Activated T-cell treated with anti-CD3 and anti-CD28 coated beads, Interleukin-2, amount 50 U/mL, for 24 hours (primary cell): ENCODE results near the gene B4GALT5.
A peak's percentile ranks its signal among the peaks of the same experiment; 100 is the strongest.

Experiments
- DNase-seq: peaks from one replicate; pipeline ENCODE4 v3.0.0-alpha.2; 2020
- H3K27ac Mint-ChIP-seq: 2 replicates; pipeline ENCODE4 v1.8.0; 2020; ENCODE audit warnings: mild to moderate bottlenecking, mixed read lengths
- H3K27me3 Mint-ChIP-seq: 2 replicates; pipeline ENCODE4 v1.8.0; 2020; ENCODE audit warnings: mixed read lengths
- H3K36me3 Mint-ChIP-seq: 2 replicates; pipeline ENCODE4 v1.8.0; 2020; ENCODE audit warnings: low read depth, mixed read lengths
- H3K4me1 Mint-ChIP-seq: 2 replicates; pipeline ENCODE4 v1.8.0; 2020; ENCODE audit warnings: low read depth, mixed read lengths
- H3K4me3 Mint-ChIP-seq: 2 replicates; pipeline ENCODE4 v1.8.0; 2020; ENCODE audit warnings: mild to moderate bottlenecking, moderate library complexity, mixed read lengths
- H3K9me3 Mint-ChIP-seq: 2 replicates; pipeline ENCODE4 v1.8.0; 2020; ENCODE audit warnings: mixed read lengths

B4GALT5 gene

DNA sequence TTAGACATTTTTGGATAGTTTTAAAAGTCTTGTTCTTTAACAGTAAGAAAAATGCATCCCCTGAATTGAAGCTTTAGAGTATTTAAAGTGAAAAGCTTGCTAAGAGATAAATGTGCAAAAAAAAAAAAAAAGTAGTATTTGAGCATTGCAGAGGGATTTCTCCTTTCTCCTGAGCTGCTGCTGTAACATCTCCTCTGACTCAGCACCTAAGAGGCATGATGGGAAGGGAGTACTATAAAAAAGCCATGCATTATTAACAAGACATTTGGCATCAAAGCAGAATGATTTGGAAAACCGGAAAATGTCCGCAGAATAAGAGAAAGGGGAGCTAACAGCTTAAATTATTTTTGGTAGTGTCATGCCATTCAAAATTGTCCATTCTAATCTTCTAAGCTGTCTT is 27.9 kb downstream of the B4GALT5 start:
- peaks cover 37% of the 10 kb centered on the region for H3K36me3 Mint-ChIP-seq
- peaks cover 37% of the 10 kb centered on the region for H3K4me1 Mint-ChIP-seq
- no peak overlapping the region for H3K27ac Mint-ChIP-seq
- DNase-seq: no peak
- H3K9me3 Mint-ChIP-seq: no peaks in the 10 kb centered on the region
- H3K27me3 Mint-ChIP-seq: no peaks in the 10 kb centered on the region
- no peak overlapping the region for H3K4me3 Mint-ChIP-seq

DNA sequence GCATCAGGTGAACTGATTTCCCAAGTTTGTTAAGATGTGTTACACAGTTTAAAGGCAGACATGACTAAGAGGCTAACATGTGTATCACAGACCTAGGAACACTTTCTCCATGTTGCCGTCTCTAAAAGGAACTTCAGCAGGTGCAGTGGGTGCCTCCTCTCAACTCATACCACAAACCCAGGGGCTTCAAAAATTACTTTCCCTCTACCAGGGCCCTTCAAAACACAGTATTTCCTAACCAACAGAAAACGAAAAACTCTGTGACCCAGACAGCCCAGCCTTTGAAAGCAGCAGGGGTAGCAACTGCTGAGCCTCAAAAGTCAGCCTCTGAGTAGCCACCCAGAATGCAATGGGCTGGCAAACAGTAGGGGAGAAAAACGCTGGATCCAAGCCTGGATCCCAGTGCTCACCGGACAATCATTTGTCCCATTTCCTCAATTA is 28.5 kb downstream of the B4GALT5 start:
- H3K4me3 Mint-ChIP-seq: no peak overlapping the region
- DNase-seq: no peak
- H3K36me3 Mint-ChIP-seq: peaks cover 39% of the 10 kb centered on the region
- H3K27ac Mint-ChIP-seq: peak overlapping the region; percentile 35
- H3K27me3 Mint-ChIP-seq: no peaks in the 10 kb centered on the region
- no peaks in the 10 kb centered on the region for H3K9me3 Mint-ChIP-seq
- peaks cover 39% of the 10 kb centered on the region for H3K4me1 Mint-ChIP-seq

DNA sequence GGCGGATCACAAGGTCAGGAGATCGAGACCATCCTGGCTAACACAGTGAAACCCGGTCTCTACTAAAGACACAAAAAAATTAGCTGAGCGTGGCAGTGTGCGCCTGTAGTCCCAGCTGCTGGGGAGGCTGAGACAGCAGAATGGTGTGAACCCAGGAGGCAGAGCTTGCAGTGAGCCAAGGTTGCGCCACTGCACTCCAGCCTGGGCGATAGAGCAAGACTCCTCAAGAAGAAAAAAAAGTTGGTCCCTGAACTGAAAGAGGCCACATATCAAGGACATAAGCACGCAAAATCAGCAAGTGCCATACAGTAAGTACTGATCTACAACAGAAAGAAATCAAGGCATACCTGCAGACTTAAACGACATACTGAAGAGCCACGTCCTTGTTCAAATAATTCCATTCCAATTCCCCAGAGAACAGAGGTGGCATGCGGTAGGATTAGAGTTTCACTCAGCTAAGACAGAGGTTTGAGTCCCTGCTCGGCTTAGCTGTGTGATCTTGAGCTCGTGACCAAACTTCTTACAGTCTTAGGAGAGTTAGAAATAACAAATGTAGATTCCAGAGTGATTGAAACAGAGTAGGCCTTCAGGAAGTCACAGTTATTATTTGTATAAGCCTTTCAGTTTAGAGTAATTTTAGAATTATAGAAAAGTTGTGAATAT is 29.2 kb downstream of the B4GALT5 start:
- peak overlapping the region; percentile 26 for H3K27ac Mint-ChIP-seq
- peaks cover 45% of the 10 kb centered on the region for H3K4me1 Mint-ChIP-seq
- DNase-seq: no peak
- no peaks in the 10 kb centered on the region for H3K27me3 Mint-ChIP-seq
- H3K4me3 Mint-ChIP-seq: no peak overlapping the region
- peaks cover 39% of the 10 kb centered on the region for H3K36me3 Mint-ChIP-seq
- no peaks in the 10 kb centered on the region for H3K9me3 Mint-ChIP-seq

DNA sequence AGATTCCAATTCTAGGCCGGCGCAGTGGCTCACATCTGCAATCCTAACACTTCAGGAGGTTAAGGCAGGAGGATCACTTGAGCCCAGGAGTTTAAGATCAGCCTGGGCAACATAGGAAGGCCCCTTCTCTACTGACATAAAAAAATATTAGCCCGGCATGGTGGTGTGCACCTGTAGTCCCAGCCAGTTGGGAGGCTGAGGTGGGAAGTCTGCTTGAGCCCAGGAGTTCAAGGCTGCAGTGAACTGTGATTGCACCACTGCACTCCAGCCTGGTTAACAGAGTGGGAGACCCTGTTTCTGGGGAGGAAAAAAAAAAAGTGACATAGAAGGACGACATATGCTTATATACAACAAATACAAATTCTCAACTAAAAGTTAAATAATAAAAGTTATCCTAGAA is 30.9 kb downstream of the B4GALT5 start:
- Mint-ChIP-seq H3K4me3 (no peak overlapping the region), H3K36me3 (peaks cover 34% of the 10 kb centered on the region), H3K4me1 (peaks cover 54% of the 10 kb centered on the region), H3K9me3 (no peaks in the 10 kb centered on the region), H3K27me3 (no peaks in the 10 kb centered on the region), H3K27ac (no peak overlapping the region)
- DNase-seq: no peak

DNA sequence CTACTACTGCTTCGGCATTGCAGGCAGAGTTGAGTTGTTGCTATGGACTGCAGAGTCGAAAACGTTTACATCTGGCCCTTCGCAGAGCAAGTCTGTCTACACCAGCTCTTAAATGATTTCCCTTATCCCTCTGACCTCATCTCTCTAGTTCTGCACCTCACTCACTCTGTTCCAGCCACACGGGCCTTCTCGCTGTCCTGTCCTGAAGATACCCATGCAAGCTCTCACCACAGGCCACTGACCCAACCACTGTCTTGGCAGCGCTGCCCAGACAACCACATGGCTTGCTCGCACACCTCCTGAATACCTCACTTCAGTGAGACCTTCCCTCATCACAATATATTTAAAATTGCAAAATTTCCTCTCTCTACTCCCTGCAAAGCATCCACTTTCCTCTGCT is 31.4 kb downstream of the B4GALT5 start:
- Mint-ChIP-seq H3K27me3 (no peaks in the 10 kb centered on the region), H3K4me1 (peaks cover 59% of the 10 kb centered on the region), H3K9me3 (no peaks in the 10 kb centered on the region), H3K27ac (no peak overlapping the region), H3K4me3 (no peak overlapping the region), H3K36me3 (peaks cover 34% of the 10 kb centered on the region)
- no peak for DNase-seq

DNA sequence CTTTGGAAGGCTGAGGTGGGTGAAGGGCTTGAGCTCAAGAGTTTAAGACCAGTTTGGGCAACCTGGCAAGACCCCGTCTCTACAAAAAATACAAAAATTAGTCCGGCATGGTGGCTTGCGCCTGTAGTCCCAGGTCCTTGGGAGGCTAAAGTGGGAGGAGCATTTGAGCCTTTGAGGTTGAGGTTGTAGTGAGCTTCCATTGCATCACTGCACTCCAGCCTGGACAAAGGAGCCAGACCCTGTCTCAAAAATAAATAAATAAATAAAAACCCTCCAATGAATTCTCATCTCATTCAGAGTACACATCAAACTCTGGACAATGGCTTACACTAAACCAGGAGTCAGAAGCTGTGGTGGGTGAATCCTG is 31.8 kb downstream of the B4GALT5 start:
- H3K4me3 Mint-ChIP-seq: no peak overlapping the region
- no peaks in the 10 kb centered on the region for H3K9me3 Mint-ChIP-seq
- no peaks in the 10 kb centered on the region for H3K27me3 Mint-ChIP-seq
- peaks cover 37% of the 10 kb centered on the region for H3K36me3 Mint-ChIP-seq
- DNase-seq: no peak
- no peak overlapping the region for H3K27ac Mint-ChIP-seq
- peaks cover 60% of the 10 kb centered on the region for H3K4me1 Mint-ChIP-seq

DNA sequence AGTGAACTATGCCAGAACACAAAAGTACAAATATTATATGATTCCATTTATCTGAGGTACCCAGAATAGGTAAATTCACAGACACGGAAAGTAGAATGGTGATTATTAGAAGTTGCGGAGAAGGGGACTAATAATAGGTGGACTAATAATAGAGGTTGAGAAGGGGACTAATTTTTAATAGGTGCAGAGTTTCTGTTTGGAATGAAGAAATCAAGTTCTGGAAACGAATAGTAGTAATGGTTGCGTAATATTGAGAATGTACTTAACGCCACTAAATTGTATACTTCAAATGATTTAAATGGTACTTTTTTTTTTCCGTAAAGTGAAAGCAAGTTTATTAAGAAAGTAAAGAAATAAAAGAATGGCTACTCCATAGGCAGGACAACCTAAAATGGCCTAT is 33.2 kb downstream of the B4GALT5 start:
- DNase-seq: no peak
- Mint-ChIP-seq H3K4me1 (peaks cover 66% of the 10 kb centered on the region), H3K36me3 (peaks cover 39% of the 10 kb centered on the region), H3K4me3 (no peak overlapping the region), H3K27ac (peak overlapping the region; percentile 44), H3K9me3 (no peaks in the 10 kb centered on the region), H3K27me3 (no peaks in the 10 kb centered on the region)

DNA sequence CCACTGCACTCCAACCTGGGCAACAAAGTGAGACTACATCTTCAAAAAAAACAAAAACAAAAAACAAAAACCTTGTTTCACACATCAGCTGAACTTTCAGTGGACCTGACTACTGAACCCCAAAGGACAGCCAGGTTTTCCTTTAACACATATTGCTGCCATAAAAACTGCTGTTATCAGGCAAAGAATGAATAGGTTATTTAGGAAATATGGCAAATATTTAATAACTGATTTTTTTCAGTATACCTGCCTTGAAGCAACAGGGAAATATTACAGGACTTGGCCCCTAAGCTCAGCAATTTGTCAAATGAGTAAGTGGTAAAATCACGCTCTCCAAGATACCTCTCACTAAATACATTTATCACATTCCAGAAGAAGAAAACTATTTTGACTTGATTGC is 34.0 kb downstream of the B4GALT5 start:
- peaks cover 34% of the 10 kb centered on the region for H3K36me3 Mint-ChIP-seq

DNA sequence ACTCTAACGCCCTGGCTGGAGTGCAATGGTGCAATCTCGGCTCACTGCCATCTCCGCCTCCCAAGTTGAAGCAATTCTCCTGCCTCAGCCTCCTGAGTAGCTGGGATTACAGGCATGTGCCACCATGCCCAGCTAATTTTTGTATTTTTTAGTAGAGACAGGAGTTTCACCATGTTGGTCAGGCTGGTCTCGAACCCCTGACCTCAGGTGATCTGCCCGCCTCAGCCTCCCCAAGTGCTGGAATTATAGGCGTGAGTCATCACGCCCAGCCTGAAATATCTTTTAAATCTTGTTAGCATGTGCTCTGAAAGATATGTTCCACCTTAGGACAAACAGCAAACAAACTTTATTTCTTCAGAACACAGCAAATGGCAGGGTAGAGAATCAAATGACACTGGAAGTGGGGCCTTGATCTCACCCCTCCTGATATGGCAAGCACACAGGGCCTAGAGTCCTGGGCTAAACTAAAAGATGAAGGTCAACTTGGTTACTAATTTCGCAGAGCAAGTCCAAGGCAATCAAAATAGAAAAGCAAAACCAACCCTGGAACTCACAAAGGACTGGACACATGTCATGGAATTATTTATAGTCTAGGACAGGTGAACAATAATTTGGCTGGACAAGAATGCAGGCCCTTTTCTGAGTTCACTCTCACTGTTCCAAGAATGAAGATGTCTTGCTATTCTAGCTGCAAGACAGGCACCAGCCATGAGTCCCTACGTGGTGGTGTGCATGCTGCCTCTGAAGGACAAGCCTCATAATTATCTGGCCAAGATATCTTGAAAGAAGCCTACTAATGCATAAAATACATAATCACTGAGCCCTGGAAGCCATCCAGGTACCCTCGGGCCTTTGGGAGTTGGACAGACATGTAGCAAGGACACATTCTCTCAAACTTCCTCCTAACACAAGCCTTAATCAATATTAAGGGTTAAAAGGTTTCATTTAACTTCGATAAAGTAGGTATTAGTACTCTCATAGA is 35.6 kb downstream of the B4GALT5 start:
- Mint-ChIP-seq H3K27ac (peak overlapping the region; percentile 94), H3K27me3 (no peaks in the 10 kb centered on the region), H3K4me1 (peaks cover 69% of the 10 kb centered on the region), H3K4me3 (peak overlapping the region; percentile 54), H3K36me3 (peaks cover 29% of the 10 kb centered on the region), H3K9me3 (no peaks in the 10 kb centered on the region)
- DNase-seq: no peak

More for the DNA sequence above, 34.0 kb downstream of the B4GALT5 start:
- Mint-ChIP-seq H3K27me3 (no peaks in the 10 kb centered on the region), H3K9me3 (no peaks in the 10 kb centered on the region), H3K4me3 (no peak overlapping the region), H3K27ac (peak overlapping the region; percentile 94), H3K4me1 (peaks cover 68% of the 10 kb centered on the region)
- no peak for DNase-seq

DNA sequence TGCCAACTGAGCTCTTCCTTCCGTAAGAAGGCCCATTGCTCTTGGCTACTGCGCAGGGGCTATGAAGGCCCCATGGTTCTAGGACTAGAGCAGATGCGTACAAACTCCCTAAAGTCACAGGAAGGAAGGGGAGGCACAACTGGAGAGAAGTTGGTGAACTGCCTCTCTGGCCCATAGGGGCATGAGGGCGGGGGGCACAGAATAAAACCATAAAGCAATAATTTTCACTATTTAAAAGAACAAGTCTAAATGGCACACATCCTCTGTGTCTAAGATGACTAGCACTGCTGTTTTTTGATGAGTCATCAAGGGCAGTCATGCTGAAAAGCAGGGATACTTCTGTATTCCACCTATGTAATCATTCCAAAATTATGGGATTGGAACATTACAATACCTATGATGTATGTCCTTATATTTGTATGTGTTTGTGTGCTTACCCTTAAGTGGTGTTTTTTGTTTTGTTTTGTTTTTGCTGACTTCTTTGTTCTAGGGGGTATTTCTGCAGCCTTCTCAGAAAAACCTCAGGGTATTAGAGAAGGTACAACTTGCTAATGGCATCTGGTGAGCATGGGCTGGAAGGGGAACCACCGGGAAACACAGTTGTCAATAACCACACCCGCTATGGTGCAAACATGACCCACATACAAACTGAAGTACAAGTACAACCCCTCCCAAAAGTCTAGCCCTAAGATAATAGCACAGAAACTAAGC is 36.9 kb downstream of the B4GALT5 start:
- peaks cover 78% of the 10 kb centered on the region for H3K4me1 Mint-ChIP-seq
- no peak for DNase-seq
- H3K9me3 Mint-ChIP-seq: no peaks in the 10 kb centered on the region
- peaks cover 20% of the 10 kb centered on the region for H3K36me3 Mint-ChIP-seq
- H3K27ac Mint-ChIP-seq: peak overlapping the region; percentile 94
- peak overlapping the region; percentile 12 for H3K4me3 Mint-ChIP-seq
- no peaks in the 10 kb centered on the region for H3K27me3 Mint-ChIP-seq

DNA sequence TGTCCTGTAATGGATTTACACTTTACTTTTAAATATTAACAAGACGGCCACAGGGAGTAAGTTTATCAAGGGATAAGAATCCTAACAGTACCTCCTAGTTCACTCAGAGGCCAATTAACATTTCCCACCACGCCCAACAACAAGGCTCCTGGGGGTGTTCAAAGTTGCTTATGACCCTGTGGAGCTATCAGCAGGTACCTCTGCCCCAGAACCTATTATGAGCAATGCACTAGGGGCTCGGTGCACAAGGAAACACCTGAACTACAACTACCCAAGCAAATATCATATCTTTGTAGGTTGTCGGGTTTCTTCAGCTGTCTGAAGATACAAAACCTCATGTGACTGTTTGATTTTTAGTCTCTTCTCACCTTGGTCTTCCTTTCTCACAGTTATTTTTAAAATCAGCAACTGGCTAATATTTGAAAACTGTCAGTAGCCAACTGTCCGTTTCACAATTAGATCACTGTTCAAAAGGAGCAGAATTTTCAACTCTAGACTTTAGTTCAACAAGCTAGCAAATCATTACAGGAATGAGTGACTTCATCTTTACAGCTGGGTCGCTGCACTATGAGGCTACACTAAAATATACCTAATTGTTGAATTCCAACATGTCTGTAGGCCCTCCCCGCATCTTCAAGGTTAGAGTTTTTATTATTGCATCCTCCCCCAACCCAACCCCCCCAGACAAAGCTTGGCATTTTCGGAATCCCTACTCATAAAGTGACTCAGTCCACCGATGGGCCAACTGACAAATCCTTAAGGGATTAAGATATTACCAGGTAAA is 38.1 kb downstream of the B4GALT5 start:
- no peaks in the 10 kb centered on the region for H3K9me3 Mint-ChIP-seq
- H3K4me3 Mint-ChIP-seq: no peak overlapping the region
- no peaks in the 10 kb centered on the region for H3K27me3 Mint-ChIP-seq
- no peak for DNase-seq
- H3K36me3 Mint-ChIP-seq: peaks cover 15% of the 10 kb centered on the region
- peaks cover 82% of the 10 kb centered on the region for H3K4me1 Mint-ChIP-seq
- H3K27ac Mint-ChIP-seq: peak overlapping the region; percentile 65

DNA sequence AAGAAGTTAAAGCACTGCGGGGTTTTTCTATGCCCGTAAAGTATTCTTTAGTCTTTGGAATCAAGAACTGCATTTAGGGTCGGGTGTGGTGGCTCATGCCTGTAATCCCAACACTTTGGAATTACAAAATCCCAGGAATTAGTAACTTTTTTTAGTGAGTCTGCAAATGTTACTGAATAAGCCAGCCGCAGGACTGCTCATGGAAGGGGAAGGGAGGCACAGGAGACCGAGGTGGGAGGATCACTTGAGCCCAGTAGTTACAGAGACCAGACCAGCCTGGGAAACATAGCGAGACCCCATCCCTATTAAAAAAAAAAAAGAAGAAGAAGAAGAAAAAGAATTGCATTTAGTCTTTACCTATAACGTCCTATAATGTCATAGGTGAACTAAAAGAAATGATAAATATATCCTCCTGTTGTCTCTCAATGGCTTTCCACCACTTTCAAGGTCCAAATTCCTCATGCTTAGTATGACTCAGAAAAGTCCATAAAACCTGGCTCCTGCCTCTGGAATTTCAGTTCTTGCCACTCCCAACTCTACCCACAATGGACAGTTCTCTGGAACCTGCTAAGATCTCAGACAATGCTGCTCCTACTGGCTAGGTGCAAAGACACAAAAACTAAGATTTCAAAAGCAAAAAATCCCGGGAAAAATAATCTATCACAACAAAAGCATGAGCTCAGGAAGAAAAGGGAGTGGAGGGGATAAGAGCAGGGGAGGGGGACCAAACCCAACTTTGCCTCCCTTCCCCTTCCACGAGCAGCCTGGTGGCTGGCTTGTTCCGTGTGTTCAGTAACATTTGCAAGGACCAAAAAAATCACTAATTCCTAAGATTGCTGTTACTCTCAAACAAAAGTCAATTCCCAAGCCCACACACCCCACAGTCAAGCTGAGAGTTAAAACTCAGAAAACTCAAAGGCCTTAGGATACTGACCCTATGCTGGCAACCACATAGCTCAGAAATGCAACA is 39.0 kb downstream of the B4GALT5 start:
- Mint-ChIP-seq H3K27me3 (no peaks in the 10 kb centered on the region), H3K9me3 (no peaks in the 10 kb centered on the region), H3K4me3 (no peak overlapping the region), H3K27ac (peak overlapping the region; percentile 3), H3K4me1 (peaks cover 84% of the 10 kb centered on the region), H3K36me3 (peaks cover 13% of the 10 kb centered on the region)
- no peak for DNase-seq

DNA sequence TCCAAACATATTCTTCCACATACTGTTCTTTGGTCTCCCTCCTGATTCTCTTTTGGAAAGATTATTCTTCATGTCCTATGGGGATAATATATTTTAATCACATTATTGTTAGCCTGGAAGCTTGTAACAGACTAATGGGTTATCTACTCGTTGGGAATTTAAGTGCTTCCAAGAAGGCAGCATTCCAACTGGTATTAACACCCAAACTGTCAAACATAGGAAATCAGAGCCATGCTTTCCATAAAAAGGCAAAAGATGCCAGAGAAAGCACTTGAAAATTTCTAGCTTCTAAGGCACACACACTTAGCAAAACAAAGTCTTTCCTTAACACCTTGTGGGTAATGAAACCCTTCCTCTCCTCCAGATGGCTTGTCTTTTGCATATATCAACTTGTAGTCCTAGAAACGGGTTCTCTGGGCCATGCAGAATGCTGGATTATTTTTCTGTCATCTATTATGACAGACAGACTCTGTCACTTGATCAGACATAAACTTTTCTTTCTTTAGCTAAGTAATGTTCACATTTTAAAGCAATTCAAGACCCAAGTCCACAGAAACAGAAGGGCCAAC is 41.5 kb downstream of the B4GALT5 start:
- Mint-ChIP-seq H3K36me3 (peaks cover 12% of the 10 kb centered on the region), H3K9me3 (no peaks in the 10 kb centered on the region), H3K4me1 (peaks cover 75% of the 10 kb centered on the region), H3K27ac (no peak overlapping the region), H3K27me3 (no peaks in the 10 kb centered on the region), H3K4me3 (no peak overlapping the region)
- DNase-seq: no peak
